Spleen (tissue), 11 donors: ENCODE data around the gene STK10. TPM values are rescaled to one million over a fixed set of nuclear protein-coding genes. Genes with fewer than 3 reads are reported as not detected.
A peak's percentile ranks its signal among the peaks of the same experiment; 100 is the strongest.

Source experiments
- DNase-seq: peaks from one replicate; pipeline ENCODE4 v3.0.0-alpha.2; 2020
- H3K27ac ChIP-seq, 8 donors: fragments of 200-600 bp; sonication (generic) in 7 of 8; 1 replicate in 4 of 8; 2 replicates in 4 of 8; pipeline versions ENCODE4 v1.5.0 to v1.8.0; 2016 to 2021; ENCODE audit warnings: inconsistent platforms in 4 of 8, mild to moderate bottlenecking in 4 of 8, moderate library complexity in 1 of 8
- H3K27me3 ChIP-seq, 7 donors: fragments of 200-600 bp; sonication (generic) in 6 of 7; replicated peaks in 1 of 7; 1 replicate in 4 of 7; 2 replicates in 3 of 7; pipeline versions ENCODE4 v1.5.0 to v1.8.0; 2016 to 2021; ENCODE audit warnings: inconsistent platforms in 3 of 7, mild to moderate bottlenecking in 1 of 7
- H3K36me3 ChIP-seq, 6 donors: fragments of 200-600 bp; sonication (generic) in 5 of 6; 1 replicate in 4 of 6; 2 replicates in 2 of 6; pipeline versions ENCODE4 v1.5.0 to v1.8.0; 2016 to 2021; ENCODE audit warnings: inconsistent platforms in 2 of 6
- H3K4me1 ChIP-seq, 6 donors: fragments of 200-600 bp; sonication (generic) in 5 of 6; 1 replicate in 3 of 6; 2 replicates in 3 of 6; pipeline versions ENCODE4 v1.5.0 to v1.8.0; 2016 to 2021; ENCODE audit warnings: inconsistent platforms in 3 of 6
- H3K4me3 ChIP-seq, 8 donors: fragments of 200-600 bp; sonication (generic) in 7 of 8; 1 replicate in 4 of 8; 2 replicates in 4 of 8; pipeline versions ENCODE4 v1.5.0 to v1.8.0; 2016 to 2021; ENCODE audit warnings: inconsistent platforms in 4 of 8, mild to moderate bottlenecking in 4 of 8, moderate library complexity in 2 of 8
- H3K9me3 ChIP-seq, 8 donors: fragments of 200-600 bp; sonication (generic) in 7 of 8; 1 replicate in 4 of 8; 2 replicates in 4 of 8; pipeline versions ENCODE4 v1.5.0 to v1.8.0; 2016 to 2021; ENCODE audit warnings: inconsistent platforms in 4 of 8
- POLR2A ChIP-seq, 3 donors: fragments of 450-650 bp; IDR thresholded peaks; one replicate each; pipeline ENCODE4 v1.5.1; 2017; ENCODE audit warnings: antibody characterized with exemption in 3 of 3, mild to moderate bottlenecking in 1 of 3
- POLR2AphosphoS5 ChIP-seq, 3 donors: sonication (generic); formaldehyde crosslinking; IDR thresholded peaks; one replicate each; pipeline ENCODE4 v1.5.1; 2017; ENCODE audit warnings: antibody characterized with exemption in 3 of 3
- whole genome bisulfite sequencing, 5 donors: extraction: QIAGEN DNeasy Blood & Tissue Kit in 3 of 5; methylation state at CpG; one replicate each; pipeline versions ENCODE4 v1.1.5 to v1.1.7; 2013 to 2018; 5-methylcytosine and 5-hydroxymethylcytosine counted together
- intact Hi-C: fragments of 100-400 bp; cut with DNase I; formaldehyde crosslinking; loops from one replicate; pipeline ENCODE4 v1.15.0; 2023; ENCODE audit warnings: low total_unique reads
- polyA plus RNA-seq, 3 donors: library from polyadenylated mRNA; stranded (reverse); fragments of 200-250 nt; gene quantifications; one replicate each; pipeline ENCODE4 v1.2.1, GENCODE V29; 2013
- total RNA-seq, 7 donors: library from RNA; depleted of rRNA in 3 of 7; stranded (reverse); fragments of >200 nt in 3 of 7; fragmentation: NEBNext Ultra II Directional in 4 of 7; extraction: Animal tissue kit (Norgen Biotek cat#: 25700) in 4 of 7; gene quantifications; one replicate each; pipeline versions ENCODE4 v1.1.0 to v1.2.1, GENCODE V29; 2016 to 2021
- TF ChIP-seq, protein P1 (sequence below), 11 experiments: fragments of 200-600 bp in 7 of 11; fragments of 450-650 bp in 4 of 11; sonication (generic) in 4 of 11; IDR thresholded peaks in 8 of 11; conservative IDR thresholded peaks in 3 of 11; 1 replicate in 7 of 11; 2 replicates in 4 of 11; pipeline versions ENCODE4 v1.4.0 to v1.8.0; 2016 to 2021; ENCODE audit warnings: antibody characterized with exemption in 11 of 11, inconsistent platforms in 4 of 11, mild to moderate bottlenecking in 1 of 11
- donor health status: healthy with polysubstance abuse.
- donor health status: DM: no; HTN: no; CAD: no; lungs with moderate emphysema.
- donor health status: DM: no; HTN: no; CAD: no.
- donor health status: Bipolar disorder and iron deficiency.
- donor health status: healthy.
- donor health status: DM: no; HTN: no; CAD: no.
- donor health status: DM: yes; HTN: yes; CAD: no.

The STK10 gene
- total and polyA plus RNA-seq, 10 donors, result 34.0 to 290 (median 168) TPM

- Histone ChIP-seq H3K27me3 (peaks cover 0 to 17% (median 0%) of the 10 kb centered on the region in 7 donors), H3K27ac (peak overlapping the region in 4 of 8 donors; percentile 14 to 56 (median 32)), H3K9me3 (no peaks in the 10 kb centered on the region), H3K4me1 (peaks cover 19 to 100% (median 88%) of the 10 kb centered on the region in 6 donors), H3K36me3 (peaks cover 0 to 69% (median 7%) of the 10 kb centered on the region in 6 donors), H3K4me3 (no peak overlapping the region)
- intact Hi-C loops, result no loop called here
- WGBS, 5 donors, result 62 to 79% (median 75%) methylated on average over 5 to 7 of the region's 7 CpGs
- DNase-seq, result no peak
- TF ChIP-seq, protein P1, sequence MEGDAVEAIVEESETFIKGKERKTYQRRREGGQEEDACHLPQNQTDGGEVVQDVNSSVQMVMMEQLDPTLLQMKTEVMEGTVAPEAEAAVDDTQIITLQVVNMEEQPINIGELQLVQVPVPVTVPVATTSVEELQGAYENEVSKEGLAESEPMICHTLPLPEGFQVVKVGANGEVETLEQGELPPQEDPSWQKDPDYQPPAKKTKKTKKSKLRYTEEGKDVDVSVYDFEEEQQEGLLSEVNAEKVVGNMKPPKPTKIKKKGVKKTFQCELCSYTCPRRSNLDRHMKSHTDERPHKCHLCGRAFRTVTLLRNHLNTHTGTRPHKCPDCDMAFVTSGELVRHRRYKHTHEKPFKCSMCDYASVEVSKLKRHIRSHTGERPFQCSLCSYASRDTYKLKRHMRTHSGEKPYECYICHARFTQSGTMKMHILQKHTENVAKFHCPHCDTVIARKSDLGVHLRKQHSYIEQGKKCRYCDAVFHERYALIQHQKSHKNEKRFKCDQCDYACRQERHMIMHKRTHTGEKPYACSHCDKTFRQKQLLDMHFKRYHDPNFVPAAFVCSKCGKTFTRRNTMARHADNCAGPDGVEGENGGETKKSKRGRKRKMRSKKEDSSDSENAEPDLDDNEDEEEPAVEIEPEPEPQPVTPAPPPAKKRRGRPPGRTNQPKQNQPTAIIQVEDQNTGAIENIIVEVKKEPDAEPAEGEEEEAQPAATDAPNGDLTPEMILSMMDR (IDR thresholded peaks at IDR 0.05 in 8 of 11, conservative IDR thresholded peaks at IDR 0.05 in 3 of 11), result no peak
- TF ChIP-seq POLR2AphosphoS5 (IDR thresholded peaks at IDR 0.05) (no peak), POLR2A (IDR thresholded peaks at IDR 0.05) (no peak)
These were observed 22.6 kb downstream of the STK10 start for GRCh38 chr5:172165465-172165864.

DNA sequence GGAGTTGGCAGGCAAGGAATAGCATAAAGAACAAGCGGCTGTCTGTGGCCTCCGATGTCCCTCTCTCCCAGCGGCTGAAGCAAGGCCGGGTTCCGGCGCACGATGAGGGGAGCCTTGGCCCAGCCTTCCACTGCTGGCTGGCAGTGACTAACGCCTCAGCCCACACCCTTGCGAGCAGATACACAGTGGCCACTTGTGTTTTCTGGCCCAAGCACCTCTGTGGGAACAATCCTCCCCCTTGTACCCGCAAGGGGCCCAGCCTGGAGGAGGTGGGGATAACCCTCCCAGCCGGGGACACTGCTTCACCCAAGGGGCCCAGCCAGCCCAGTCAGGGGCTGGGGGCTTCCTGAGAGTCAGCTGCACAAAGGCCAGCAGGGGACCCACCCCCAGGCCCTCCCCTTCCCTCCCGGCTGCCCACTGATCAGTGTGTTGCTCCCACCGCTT lies 23.2 kb downstream of the STK10 start:
- peaks cover 23 to 100% (median 89%) of the 10 kb centered on the region in 6 donors for H3K4me1 ChIP-seq
- intact Hi-C loops, result no loop called here
- H3K36me3 ChIP-seq, result peaks cover 0 to 63% (median 6%) of the 10 kb centered on the region in 6 donors
- no peak overlapping the region for H3K4me3 ChIP-seq
- DNase-seq, result no peak
- no peaks in the 10 kb centered on the region for H3K9me3 ChIP-seq
- 85 to 90% (median 88%) methylated on average over 9 to 13 of the region's 13 CpGs for whole genome bisulfite sequencing, 5 donors
- TF ChIP-seq, protein P1 (IDR thresholded peaks at IDR 0.05 in 8 of 11, conservative IDR thresholded peaks at IDR 0.05 in 3 of 11), result no peak
- TF ChIP-seq POLR2AphosphoS5 (IDR thresholded peaks at IDR 0.05), result peak in 1 of 3 donors; percentile 36
- H3K27ac ChIP-seq, result peak overlapping the region in 3 of 8 donors; percentile 15 to 56 (median 50)
- H3K27me3 ChIP-seq, result peaks cover 0 to 21% (median 0%) of the 10 kb centered on the region in 7 donors

- Histone ChIP-seq H3K27me3 (peaks cover 0 to 34% (median 0%) of the 10 kb centered on the region in 7 donors), H3K9me3 (no peaks in the 10 kb centered on the region), H3K4me3 (no peak overlapping the region), H3K4me1 (peaks cover 23 to 100% (median 90%) of the 10 kb centered on the region in 6 donors), H3K27ac (peak overlapping the region in 2 of 8 donors; percentile 2 to 39), H3K36me3 (peaks cover 0 to 50% (median 2%) of the 10 kb centered on the region in 6 donors)
- intact Hi-C loops, result no loop called here
- TF ChIP-seq POLR2A (IDR thresholded peaks at IDR 0.05) (no peak), POLR2AphosphoS5 (IDR thresholded peaks at IDR 0.05) (no peak)
- DNase-seq, result no peak
- 73 to 82% (median 78%) methylated on average over 4 of the region's 4 CpGs for WGBS, 5 donors
These were observed 24.7 kb downstream of the STK10 start for GRCh38 chr5:172163346-172163745.

DNA sequence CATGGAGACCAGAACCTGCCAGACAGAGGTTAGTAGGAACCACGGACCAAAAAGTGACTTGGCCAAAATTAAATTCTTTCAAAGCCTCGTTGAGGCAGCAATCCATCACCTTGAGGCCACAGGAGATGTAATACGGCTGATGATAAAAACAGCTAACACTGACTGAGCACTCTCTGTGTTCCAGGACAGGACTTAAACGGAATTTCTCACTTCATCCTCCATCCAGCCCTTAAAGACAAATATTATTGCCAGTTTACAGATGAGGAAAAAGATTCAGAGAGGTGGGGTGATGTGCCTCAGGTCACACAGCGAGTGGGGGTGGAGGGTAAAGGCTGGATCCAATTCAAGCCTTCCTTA lies 25.1 kb downstream of the STK10 start:
- no peak overlapping the region for H3K4me3 ChIP-seq
- H3K27me3 ChIP-seq, result peaks cover 0 to 38% (median 0%) of the 10 kb centered on the region in 7 donors
- DNase-seq, result no peak
- H3K36me3 ChIP-seq, result peaks cover 0 to 50% (median 2%) of the 10 kb centered on the region in 6 donors
- intact Hi-C loops, result no loop called here
- peak overlapping the region in 2 of 8 donors; percentile 2 to 39 for H3K27ac ChIP-seq
- TF ChIP-seq POLR2AphosphoS5 (IDR thresholded peaks at IDR 0.05), result no peak
- no peak for TF ChIP-seq POLR2A (IDR thresholded peaks at IDR 0.05)
- TF ChIP-seq, protein P1 (IDR thresholded peaks at IDR 0.05 in 8 of 11, conservative IDR thresholded peaks at IDR 0.05 in 3 of 11), result no peak
- no peaks in the 10 kb centered on the region for H3K9me3 ChIP-seq
- 63 to 76% (median 71%) methylated on average over 5 of the region's 5 CpGs for WGBS, 5 donors
- peaks cover 23 to 100% (median 89%) of the 10 kb centered on the region in 6 donors for H3K4me1 ChIP-seq
